Astrocyte of the cerebellum (primary cell): Measurements from ENCODE around the gene GPR160.

Source experiments
- DNase-seq: peaks from one replicate; pipeline ENCODE4 v3.0.0-alpha.2; 2011; ENCODE audit warnings: low read depth
- H3K4me3 ChIP-seq: 2 replicates; pipeline ENCODE4 v1.5.1; 2011; ENCODE audit warnings: mild to moderate bottlenecking, low read depth, low read length, moderate library complexity
- in situ Hi-C: cut with HindIII; loops from 2 replicates; pipeline ENCODE4 v1.10.0; 2017; ENCODE audit warnings: low sequenced_read_pairs
- TF ChIP-seq, protein P1 (sequence below): IDR thresholded peaks from 2 replicates; pipeline ENCODE4 v1.5.1; 2012; ENCODE audit warnings: low read length, low read depth, moderate library complexity, mild to moderate bottlenecking; ENCODE audit errors: missing control alignments

GPR160 gene

DNA sequence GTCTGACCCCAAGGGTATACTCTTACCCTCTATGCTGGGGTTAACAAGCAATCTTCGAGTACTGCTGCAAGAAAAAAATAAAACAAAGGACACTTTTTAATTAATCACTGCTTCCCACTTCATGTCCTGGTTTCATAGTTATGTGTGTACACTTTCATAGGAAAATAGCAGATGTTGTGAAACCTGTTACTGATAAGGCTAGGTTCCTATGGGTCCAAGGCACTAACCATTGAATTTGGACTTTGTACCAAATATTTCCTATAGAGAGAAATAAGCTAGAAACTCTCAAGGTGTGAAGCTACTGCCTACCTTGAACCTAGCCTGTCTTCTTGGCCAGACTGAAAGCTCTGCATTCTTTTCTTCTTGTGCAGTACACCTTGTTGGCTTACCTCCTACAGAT, 14.6 kb upstream of the GPR160 start:
- TF ChIP-seq, protein P1, sequence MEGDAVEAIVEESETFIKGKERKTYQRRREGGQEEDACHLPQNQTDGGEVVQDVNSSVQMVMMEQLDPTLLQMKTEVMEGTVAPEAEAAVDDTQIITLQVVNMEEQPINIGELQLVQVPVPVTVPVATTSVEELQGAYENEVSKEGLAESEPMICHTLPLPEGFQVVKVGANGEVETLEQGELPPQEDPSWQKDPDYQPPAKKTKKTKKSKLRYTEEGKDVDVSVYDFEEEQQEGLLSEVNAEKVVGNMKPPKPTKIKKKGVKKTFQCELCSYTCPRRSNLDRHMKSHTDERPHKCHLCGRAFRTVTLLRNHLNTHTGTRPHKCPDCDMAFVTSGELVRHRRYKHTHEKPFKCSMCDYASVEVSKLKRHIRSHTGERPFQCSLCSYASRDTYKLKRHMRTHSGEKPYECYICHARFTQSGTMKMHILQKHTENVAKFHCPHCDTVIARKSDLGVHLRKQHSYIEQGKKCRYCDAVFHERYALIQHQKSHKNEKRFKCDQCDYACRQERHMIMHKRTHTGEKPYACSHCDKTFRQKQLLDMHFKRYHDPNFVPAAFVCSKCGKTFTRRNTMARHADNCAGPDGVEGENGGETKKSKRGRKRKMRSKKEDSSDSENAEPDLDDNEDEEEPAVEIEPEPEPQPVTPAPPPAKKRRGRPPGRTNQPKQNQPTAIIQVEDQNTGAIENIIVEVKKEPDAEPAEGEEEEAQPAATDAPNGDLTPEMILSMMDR = no peak
- in situ Hi-C loops = no loop called here
- H3K4me3 ChIP-seq = no peak overlapping the region
- no peak for DNase-seq

DNA sequence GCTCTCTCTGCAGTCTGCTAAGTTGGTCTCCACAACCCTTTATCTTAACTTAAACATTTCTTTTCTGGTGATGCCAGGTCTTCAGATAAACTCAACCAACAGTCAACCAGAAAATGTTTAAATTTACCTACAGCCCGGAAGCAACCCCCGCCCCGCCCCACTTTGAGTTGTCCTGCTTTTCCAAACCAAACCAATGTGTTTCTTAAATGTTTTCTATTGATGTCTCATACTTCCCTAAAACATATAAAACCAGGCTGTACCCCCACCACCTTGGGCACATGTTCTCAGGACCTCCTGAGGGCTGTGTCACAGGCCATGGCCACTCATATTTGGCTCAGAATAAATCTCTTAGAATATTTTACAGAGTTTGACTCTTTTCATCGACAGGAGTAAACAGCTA, 13.2 kb upstream of the GPR160 start:
- in situ Hi-C loops = no loop called here
- H3K4me3 ChIP-seq = no peak overlapping the region
- TF ChIP-seq, protein P1 = no peak
- no peak for DNase-seq

DNA sequence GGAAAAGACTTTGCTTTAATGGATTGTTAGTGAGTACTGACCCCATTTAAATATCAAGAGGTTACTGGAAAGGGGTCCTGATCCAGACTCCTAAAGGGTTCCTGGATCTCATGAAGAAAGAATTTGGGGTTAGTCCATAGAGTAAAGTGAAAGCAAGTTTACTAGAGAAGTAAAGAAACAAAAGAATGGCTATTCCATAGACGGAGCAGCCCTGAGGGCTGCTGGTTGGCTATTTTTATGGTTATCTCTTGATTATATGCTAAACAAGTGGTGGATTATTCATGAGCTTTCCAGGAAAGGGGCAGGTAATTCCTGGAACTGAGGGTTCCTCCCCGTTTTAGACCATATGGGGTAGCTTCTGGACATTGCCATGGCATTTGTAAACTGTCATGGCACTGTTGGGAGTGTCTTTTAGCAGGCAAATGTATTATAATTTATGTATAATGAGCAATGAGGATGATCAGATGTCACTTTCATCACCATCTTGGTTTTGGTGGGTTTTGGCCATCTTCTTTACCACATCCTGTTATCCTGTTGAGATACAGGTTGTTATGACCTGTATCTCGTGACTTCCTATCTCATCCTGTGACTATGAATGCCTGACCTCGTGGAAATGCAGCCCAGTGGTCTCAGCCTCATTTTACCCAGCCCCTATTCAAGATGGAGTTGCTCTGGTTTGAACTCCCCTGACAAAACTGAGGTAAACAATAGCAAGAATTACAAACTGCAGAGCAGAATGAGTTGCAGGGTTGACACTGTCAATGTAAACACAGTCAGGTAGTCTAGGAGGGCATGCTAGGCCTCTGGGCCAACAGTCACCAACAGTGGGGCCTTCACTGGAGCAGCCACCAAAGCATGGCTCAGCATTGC, 10.3 kb upstream of the GPR160 start:
- TF ChIP-seq, protein P1 = no peak
- no peak overlapping the region for H3K4me3 ChIP-seq
- in situ Hi-C loops = no loop called here
- no peak for DNase-seq

DNA sequence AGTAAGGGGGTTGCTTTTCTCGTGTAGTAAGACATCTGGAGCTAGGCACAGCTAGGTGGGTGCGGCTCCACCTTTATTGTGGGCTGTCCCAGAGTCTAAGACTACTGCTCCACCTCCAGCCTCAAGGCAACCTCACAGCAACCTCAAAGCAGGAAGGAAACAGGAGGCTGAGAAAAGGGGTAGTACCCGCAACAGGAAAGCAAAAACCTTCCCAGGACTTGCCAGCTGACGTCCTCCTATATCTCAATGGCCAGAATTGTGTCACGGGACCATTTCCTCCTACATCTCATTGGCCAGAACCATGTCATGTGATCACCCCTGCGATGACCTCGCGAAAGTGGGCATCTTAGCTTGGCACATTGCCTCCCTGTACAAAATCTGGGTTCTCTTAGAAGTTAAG, 4.3 kb upstream of the GPR160 start:
- in situ Hi-C loops = no loop called here
- no peak for DNase-seq
- TF ChIP-seq, protein P1 = no peak
- H3K4me3 ChIP-seq = no peak overlapping the region

DNA sequence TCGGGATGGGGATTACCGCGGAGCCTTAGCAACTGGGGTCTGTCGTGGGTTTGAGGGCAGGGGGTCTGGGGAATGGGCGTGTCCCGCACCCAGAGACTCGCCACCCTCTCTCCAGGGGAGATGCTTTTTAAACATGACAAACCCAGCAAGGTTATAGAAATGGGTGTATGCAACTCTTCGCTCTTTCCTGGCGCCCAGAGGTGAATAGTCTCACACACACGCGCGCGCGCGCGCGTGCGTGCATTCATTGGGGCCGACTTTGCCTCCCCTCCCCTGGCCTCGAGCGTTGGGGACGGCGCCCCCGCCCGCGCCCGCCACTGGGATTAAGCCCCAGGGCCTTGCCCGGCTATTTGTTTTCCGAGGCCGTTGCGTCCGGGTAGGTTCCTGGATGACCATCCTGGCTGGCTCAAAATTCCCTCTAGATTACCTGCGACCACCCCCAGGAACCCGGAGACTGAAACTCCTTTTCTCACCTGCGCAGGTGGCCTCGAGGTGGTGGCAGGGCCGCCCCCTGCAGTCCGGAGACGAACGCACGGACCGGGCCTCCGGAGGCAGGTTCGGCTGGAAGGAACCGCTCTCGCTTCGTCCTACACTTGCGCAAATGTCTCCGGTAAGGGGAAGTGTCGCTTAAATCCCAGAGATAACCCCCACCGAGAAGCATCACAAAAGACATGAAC, 777 bp downstream of the GPR160 start:
- in situ Hi-C loops = no loop called here
- TF ChIP-seq, protein P1 = peak; percentile 14
- no peak for DNase-seq
- peak overlapping the region; percentile 48 for H3K4me3 ChIP-seq

DNA sequence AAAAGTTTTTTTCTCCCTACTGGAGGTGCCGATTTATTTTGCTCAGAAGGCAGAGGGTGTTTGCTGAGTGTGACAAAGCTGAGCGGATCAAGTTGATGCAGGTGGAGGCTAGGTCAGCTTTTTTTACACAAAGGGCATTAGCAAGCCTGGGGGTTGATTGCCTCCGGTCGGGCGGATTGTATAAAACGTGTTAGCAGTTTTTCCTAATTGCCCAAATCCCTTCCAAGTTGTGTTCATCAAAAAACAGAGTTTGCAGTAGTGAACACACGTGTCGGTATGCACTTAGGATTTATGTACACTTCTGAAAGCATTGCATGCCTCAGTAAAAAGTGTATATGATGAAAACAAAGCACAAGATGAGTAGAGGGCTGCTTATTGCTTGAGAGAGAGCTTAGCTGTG, 2.6 kb downstream of the GPR160 start:
- no peak overlapping the region for H3K4me3 ChIP-seq
- TF ChIP-seq, protein P1 = no peak
- DNase-seq = no peak
- in situ Hi-C loops = no loop called here
